ENCODE measurements around the gene ZNF750.

Gene ZNF750

GRCh38 chr17:82812058-82812457, 27.8 kb downstream of the ZNF750 start:
- no peak overlapping the region for H3K4me3 ChIP-seq (ENCODE audit: low read depth, low read length)
- no peak for TF ChIP-seq CTCF (IDR thresholded peaks at IDR 0.05; ENCODE audit: insufficient read depth, low read depth, low read length, missing control alignments)
- no peak for DNase-seq (ENCODE audit: low read depth)

- DNase-seq (ENCODE audit: low read depth): no peak
- H3K4me3 ChIP-seq (ENCODE audit: low read depth, low read length): no peak overlapping the region
- no peak for TF ChIP-seq CTCF (IDR thresholded peaks at IDR 0.05; ENCODE audit: insufficient read depth, low read depth, low read length, missing control alignments)
These were observed 29.0 kb downstream of the ZNF750 start for GRCh38 chr17:82810644-82811430.

GRCh38 chr17:82808921-82809905, 30.6 kb downstream of the ZNF750 start:
- TF ChIP-seq CTCF (IDR thresholded peaks at IDR 0.05; ENCODE audit: insufficient read depth, low read depth, low read length, missing control alignments): no peak
- no peak overlapping the region for H3K4me3 ChIP-seq (ENCODE audit: low read depth, low read length)
- no peak for DNase-seq (ENCODE audit: low read depth)

GRCh38 chr17:82808006-82808405, 31.8 kb downstream of the ZNF750 start:
- DNase-seq (ENCODE audit: low read depth): no peak
- H3K4me3 ChIP-seq (ENCODE audit: low read depth, low read length): no peak overlapping the region
- TF ChIP-seq CTCF (IDR thresholded peaks at IDR 0.05; ENCODE audit: insufficient read depth, low read depth, low read length, missing control alignments): no peak

- no peak for TF ChIP-seq CTCF (IDR thresholded peaks at IDR 0.05; ENCODE audit: insufficient read depth, low read depth, low read length, missing control alignments)
- no peak overlapping the region for H3K4me3 ChIP-seq (ENCODE audit: low read depth, low read length)
- DNase-seq (ENCODE audit: low read depth): no peak
These were observed 32.3 kb downstream of the ZNF750 start for GRCh38 chr17:82807562-82807961.

- no peak overlapping the region for H3K4me3 ChIP-seq (ENCODE audit: low read depth, low read length)
- TF ChIP-seq CTCF (IDR thresholded peaks at IDR 0.05; ENCODE audit: insufficient read depth, low read depth, low read length, missing control alignments): no peak
- DNase-seq (ENCODE audit: low read depth): no peak
These were observed 32.7 kb downstream of the ZNF750 start for GRCh38 chr17:82807101-82807500.
